Left ventricle myocardium inferior (tissue), 1 donor: ENCODE results near the gene PCNX2. TPM values are rescaled to one million over a fixed set of nuclear protein-coding genes. Genes with fewer than 3 reads are reported as not detected.

Experiments used
- DNase-seq: peaks from one replicate; pipeline ENCODE4 v3.0.0-alpha.2; 2020
- H3K27ac ChIP-seq: fragments of 200-600 bp; replicated peaks from 2 replicates; pipeline ENCODE4 v1.8.0; 2021
- H3K27me3 ChIP-seq: fragments of 200-600 bp; 2 replicates; pipeline ENCODE4 v1.8.0; 2021; ENCODE audit warnings: low read depth
- H3K36me3 ChIP-seq: fragments of 200-600 bp; 2 replicates; pipeline ENCODE4 v1.8.0; 2021
- H3K4me1 ChIP-seq: fragments of 200-600 bp; 2 replicates; pipeline ENCODE4 v1.8.0; 2021
- H3K4me3 ChIP-seq: fragments of 200-600 bp; 2 replicates; pipeline ENCODE4 v1.8.0; 2021; ENCODE audit warnings: mild to moderate bottlenecking, moderate library complexity
- H3K9me3 ChIP-seq: fragments of 200-600 bp; replicated peaks from 2 replicates; pipeline ENCODE4 v1.8.0; 2021
- CTCF ChIP-seq: fragments of 200-600 bp; IDR thresholded peaks from 2 replicates; pipeline ENCODE4 v1.8.0; 2021; ENCODE audit warnings: antibody characterized with exemption, mild to moderate bottlenecking, borderline replicate concordance
- intact Hi-C: fragments of 100-400 bp; cut with micrococcal nuclease; formaldehyde crosslinking; loops from one replicate; pipeline ENCODE4 v1.11.0; 2022
- total RNA-seq: library from RNA; stranded (reverse); fragmentation: NEBNext Ultra II Directional; extraction: Animal tissue kit (Norgen Biotek cat#: 25700); gene quantifications from one replicate; pipeline ENCODE4 v1.2.1, GENCODE V29; 2021
- donor health status: DM: no; HTN: yes; CAD: no; lungs with severe emphysema.

The PCNX2 gene
- total RNA-seq, 1 donor from 2014 or later: 0.82 TPM

GRCh38 chr1:232958067-232958466 is 337.5 kb downstream of the PCNX2 start:
- peaks cover 16% of the 10 kb centered on the region for H3K4me1 ChIP-seq
- H3K27ac ChIP-seq: no peak overlapping the region
- H3K4me3 ChIP-seq: no peak overlapping the region
- H3K36me3 ChIP-seq: peaks cover 46% of the 10 kb centered on the region
- no peak for DNase-seq
- intact Hi-C loops: no loop called here
- no peak for TF ChIP-seq CTCF
- H3K27me3 ChIP-seq: no peaks in the 10 kb centered on the region
- H3K9me3 ChIP-seq: peaks cover 12% of the 10 kb centered on the region

- H3K4me1 ChIP-seq: peaks cover 24% of the 10 kb centered on the region
- peaks cover 12% of the 10 kb centered on the region for H3K9me3 ChIP-seq
- peaks cover 46% of the 10 kb centered on the region for H3K36me3 ChIP-seq
- no peak overlapping the region for H3K4me3 ChIP-seq
- no peak overlapping the region for H3K27ac ChIP-seq
- intact Hi-C loops: no loop called here
- no peak for TF ChIP-seq CTCF
- no peak for DNase-seq
- no peaks in the 10 kb centered on the region for H3K27me3 ChIP-seq
These were observed 339.4 kb downstream of the PCNX2 start for GRCh38 chr1:232956081-232956480.

GRCh38 chr1:232954594-232955365 is 340.7 kb downstream of the PCNX2 start:
- Histone ChIP-seq H3K4me1 (peaks cover 35% of the 10 kb centered on the region), H3K9me3 (peaks cover 12% of the 10 kb centered on the region), H3K4me3 (no peak overlapping the region), H3K36me3 (peaks cover 44% of the 10 kb centered on the region), H3K27me3 (no peaks in the 10 kb centered on the region), H3K27ac (no peak overlapping the region)
- intact Hi-C loops: no loop called here
- DNase-seq: no peak
- no peak for TF ChIP-seq CTCF

DNA sequence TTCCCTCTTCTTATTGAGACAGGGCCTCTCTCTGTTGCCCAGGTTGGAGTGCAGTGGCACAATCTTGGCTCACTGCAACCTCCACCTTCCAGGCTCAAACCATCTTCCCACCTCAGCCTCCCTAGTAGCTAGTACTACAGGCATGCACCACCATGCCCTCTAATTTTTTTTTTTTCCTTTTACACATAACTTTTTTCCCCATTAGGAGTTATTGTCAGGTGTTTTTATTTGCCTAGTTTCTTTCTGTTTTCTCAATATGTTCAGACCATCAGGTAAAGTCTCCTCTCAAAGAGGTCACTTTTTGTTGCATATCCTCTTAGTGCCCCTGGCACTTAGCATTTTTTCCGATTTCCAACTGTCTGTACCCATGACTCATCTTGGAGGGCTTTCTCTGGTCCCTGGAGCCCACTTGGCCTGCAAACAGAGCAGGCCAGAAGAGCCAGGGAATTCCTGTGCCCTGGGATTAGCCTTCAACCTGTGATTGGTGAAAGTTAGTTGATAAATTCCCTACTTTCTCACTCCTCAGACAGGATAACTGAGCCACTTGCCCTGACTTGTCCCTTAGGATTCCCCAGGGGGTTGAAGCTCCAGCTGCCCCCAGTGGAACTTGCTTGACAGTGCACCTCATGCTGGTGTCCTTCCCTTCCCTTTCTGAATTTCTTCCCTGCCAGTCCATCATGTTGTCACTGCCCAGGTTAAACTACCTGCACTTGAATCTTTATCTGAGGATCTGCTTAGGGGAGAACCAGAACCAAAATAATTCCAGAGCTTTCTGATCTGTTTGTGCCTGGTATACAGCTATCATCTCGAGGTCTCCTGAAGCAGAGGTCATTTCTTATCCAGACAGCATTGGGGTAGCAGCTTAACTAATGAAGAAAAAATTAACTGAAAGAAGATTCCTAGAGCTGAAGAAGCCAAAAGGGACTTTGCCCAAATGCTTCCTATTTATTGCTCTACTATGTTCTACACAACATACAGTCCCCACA is 342.7 kb downstream of the PCNX2 start:
- H3K27me3 ChIP-seq: no peaks in the 10 kb centered on the region
- DNase-seq: no peak
- peaks cover 24% of the 10 kb centered on the region for H3K36me3 ChIP-seq
- intact Hi-C loops: no loop called here
- H3K27ac ChIP-seq: no peak overlapping the region
- peaks cover 39% of the 10 kb centered on the region for H3K4me1 ChIP-seq
- H3K4me3 ChIP-seq: no peak overlapping the region
- peak; percentile 73 for TF ChIP-seq CTCF
- peaks cover under 1% of the 10 kb centered on the region for H3K9me3 ChIP-seq

DNA sequence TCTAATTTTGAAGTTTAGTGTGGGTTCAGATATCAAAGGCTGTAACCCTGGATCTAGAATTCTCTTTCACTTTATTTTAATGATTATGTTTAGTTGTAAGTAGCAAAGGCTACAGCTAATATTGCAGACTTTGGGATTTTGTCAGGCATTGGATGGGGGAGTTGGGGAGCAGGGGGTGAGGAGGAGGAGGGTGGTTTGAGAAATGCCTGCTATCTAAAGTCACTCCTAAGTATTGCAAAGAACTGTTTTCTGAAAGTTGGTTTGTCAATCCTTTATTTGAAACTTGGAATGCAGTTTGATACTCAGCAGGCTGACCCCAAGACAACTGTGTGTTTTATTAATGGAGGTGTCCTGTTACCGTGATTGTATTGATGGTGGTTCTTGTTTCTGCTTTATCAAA is 343.9 kb downstream of the PCNX2 start:
- Histone ChIP-seq H3K27ac (no peak overlapping the region), H3K36me3 (peaks cover 12% of the 10 kb centered on the region), H3K4me1 (peaks cover 39% of the 10 kb centered on the region), H3K27me3 (no peaks in the 10 kb centered on the region), H3K4me3 (peak overlapping the region; percentile 92), H3K9me3 (no peaks in the 10 kb centered on the region)
- intact Hi-C loops: no loop called here
- DNase-seq: no peak
- TF ChIP-seq CTCF: no peak
